Neuronal stem cell (in vitro differentiated cells): ENCODE data around the gene SMAD7.

Experiments
- DNase-seq: peaks from one replicate; pipeline ENCODE4 v3.0.0-alpha.2; 2013; ENCODE audit warnings: low spot score
- H2AFZ ChIP-seq: one replicate; pipeline ENCODE4 v1.6.1; 2013; ENCODE audit warnings: mild to moderate bottlenecking, low read length, inconsistent platforms
- H2AK5ac ChIP-seq: 2 replicates; pipeline ENCODE4 v1.6.1; 2013; ENCODE audit warnings: low read depth, mild to moderate bottlenecking, inconsistent platforms, low read length, moderate library complexity, mixed read lengths
- H2BK120ac ChIP-seq: 2 replicates; pipeline ENCODE4 v1.6.1; 2013; ENCODE audit warnings: low read depth, mild to moderate bottlenecking, inconsistent platforms, low read length, moderate library complexity, mixed read lengths
- H2BK12ac ChIP-seq: one replicate; pipeline ENCODE4 v1.6.1; 2013; ENCODE audit warnings: low read length, inconsistent platforms
- H2BK15ac ChIP-seq: 2 replicates; pipeline ENCODE4 v1.6.1; 2013; ENCODE audit warnings: mild to moderate bottlenecking, low read length, inconsistent platforms, mixed read lengths
- H2BK5ac ChIP-seq: one replicate; pipeline ENCODE4 v1.6.1; 2013; ENCODE audit warnings: inconsistent platforms, mild to moderate bottlenecking, low read length, moderate library complexity
- H3K14ac ChIP-seq: one replicate; pipeline ENCODE4 v1.6.1; 2013; ENCODE audit warnings: low read length, inconsistent platforms
- H3K18ac ChIP-seq: 2 replicates; pipeline ENCODE4 v1.6.1; 2013; ENCODE audit warnings: low read length, inconsistent platforms
- H3K23ac ChIP-seq: 2 replicates; pipeline ENCODE4 v1.6.1; 2013; ENCODE audit warnings: low read depth, mild to moderate bottlenecking, mixed read lengths, low read length, inconsistent platforms; ENCODE audit not compliant: poor library complexity
- H3K27ac ChIP-seq: replicated peaks from 3 replicates; pipeline ENCODE4 v1.5.1; 2013; ENCODE audit warnings: low read length, inconsistent platforms
- H3K27me3 ChIP-seq, 3 experiments: 2 replicates each; pipeline ENCODE4 v1.6.1; 2013; ENCODE audit warnings: low read length in 3 of 3, mild to moderate bottlenecking in 2 of 3, inconsistent platforms in 1 of 3, low read depth in 1 of 3, mixed read lengths in 1 of 3, moderate library complexity in 1 of 3; ENCODE audit not compliant: control insufficient read depth in 3 of 3, insufficient read depth in 3 of 3
- H3K36me3 ChIP-seq, 2 donors: replicated peaks in 1 of 2; 2 replicates each; pipeline ENCODE4 v1.6.1; 2013; ENCODE audit warnings: low read length in 2 of 2; ENCODE audit not compliant: control insufficient read depth in 2 of 2, insufficient read depth in 2 of 2
- H3K4ac ChIP-seq: 2 replicates; pipeline ENCODE4 v1.6.1; 2013; ENCODE audit warnings: inconsistent platforms, mild to moderate bottlenecking, low read length, moderate library complexity
- H3K4me1 ChIP-seq, 2 donors: 1 replicate in 1 of 2; 2 replicates in 1 of 2; pipeline ENCODE4 v1.6.1; 2013; ENCODE audit warnings: low read length in 2 of 2, low read depth in 1 of 2; ENCODE audit not compliant: control insufficient read depth in 2 of 2, insufficient read depth in 1 of 2
- H3K4me2 ChIP-seq: one replicate; pipeline ENCODE4 v1.6.1; 2013; ENCODE audit warnings: mild to moderate bottlenecking, low read length, inconsistent platforms; ENCODE audit not compliant: insufficient read depth, poor library complexity, severe bottlenecking
- H3K4me3 ChIP-seq, 2 donors: 2 replicates each; pipeline ENCODE4 v1.5.1; 2013; ENCODE audit warnings: low read length in 2 of 2, mild to moderate bottlenecking in 2 of 2, inconsistent platforms in 1 of 2, moderate library complexity in 1 of 2
- H3K79me1 ChIP-seq: one replicate; pipeline ENCODE4 v1.6.1; 2013; ENCODE audit warnings: low read depth, mild to moderate bottlenecking, inconsistent platforms, low read length, moderate library complexity
- H3K9ac ChIP-seq: one replicate; pipeline ENCODE4 v1.6.1; 2013; ENCODE audit warnings: mild to moderate bottlenecking, low read depth, low read length, inconsistent platforms; ENCODE audit not compliant: poor library complexity
- H3K9me3 ChIP-seq, 2 donors: replicated peaks in 1 of 2; 2 replicates each; pipeline versions ENCODE3 to v1.6.1; 2013; ENCODE audit warnings: low read length in 2 of 2, mild to moderate bottlenecking in 2 of 2, inconsistent platforms in 1 of 2, low read depth in 1 of 2, mixed read lengths in 1 of 2, moderate library complexity in 1 of 2; ENCODE audit not compliant: control insufficient read depth in 2 of 2, insufficient read depth in 1 of 2
- H4K8ac ChIP-seq: one replicate; pipeline ENCODE4 v1.6.1; 2013; ENCODE audit warnings: low read depth, mild to moderate bottlenecking, inconsistent platforms, low read length, moderate library complexity
- H4K91ac ChIP-seq: one replicate; pipeline ENCODE4 v1.6.1; 2013; ENCODE audit warnings: low read length, low read depth, mild to moderate bottlenecking, inconsistent platforms; ENCODE audit not compliant: poor library complexity
- WGBS, 2 donors: extraction: QIAGEN DNeasy Blood & Tissue Kit; methylation state at CpG; one replicate each; pipeline ENCODE4 v1.1.7; 2013; ENCODE audit warnings: missing lambda C conversion rate in 2 of 2, mixed read lengths in 1 of 2; ENCODE audit not compliant: insufficient read length in 2 of 2, insufficient replicate concordance in 1 of 2; ENCODE audit errors: extremely low coverage in 2 of 2; 5-methylcytosine and 5-hydroxymethylcytosine counted together

The SMAD7 gene

DNA sequence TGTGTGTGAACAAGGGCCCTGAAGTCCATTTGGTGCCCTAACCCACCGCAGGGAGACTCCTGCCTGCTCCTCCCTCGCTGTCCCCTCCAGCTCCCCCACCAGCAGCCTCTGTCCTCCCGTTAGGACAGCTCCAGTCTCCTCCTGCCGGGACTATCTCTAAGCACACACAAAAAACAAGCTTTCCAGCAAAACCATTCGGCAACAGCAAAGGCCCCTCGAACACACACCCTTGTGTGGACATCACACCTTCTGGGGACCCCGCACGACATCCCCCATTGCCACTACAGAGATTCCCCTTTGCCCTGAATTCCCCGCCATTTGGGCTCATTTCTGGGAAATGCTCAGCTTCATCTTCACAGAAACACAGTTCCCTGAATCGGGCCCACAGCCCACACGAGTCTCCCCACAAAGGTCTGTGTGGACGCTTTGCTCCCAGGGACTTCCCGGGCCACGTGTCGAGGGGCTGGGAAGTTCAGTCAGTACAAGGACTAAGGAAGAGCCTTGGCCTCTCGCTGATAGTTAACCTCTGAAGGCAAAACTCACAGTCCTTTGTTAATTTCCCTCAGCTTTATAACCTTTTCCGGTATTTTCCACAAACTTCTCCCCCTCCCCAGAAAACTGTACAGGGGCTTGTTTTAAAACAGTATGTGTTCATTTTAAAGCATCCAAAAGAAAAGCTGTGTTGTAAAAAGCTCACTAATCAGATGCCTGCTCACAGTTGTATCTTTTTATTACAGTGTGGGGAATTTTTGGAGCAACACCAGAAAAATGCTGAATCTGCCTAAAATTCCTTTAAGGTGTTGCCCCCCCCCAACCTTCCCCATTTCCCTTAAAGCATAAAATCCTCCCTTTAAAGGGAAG is 25.9 kb downstream of the SMAD7 start:
- Histone ChIP-seq H2AK5ac (no peak overlapping the region), H4K8ac (no peak overlapping the region), H3K27me3 (no peaks in the 10 kb centered on the region), H4K91ac (no peak overlapping the region), H3K79me1 (no peaks in the 10 kb centered on the region), H3K36me3 (peaks cover 0 to 11% of the 10 kb centered on the region in 2 donors), H3K23ac (no peak overlapping the region), H2BK12ac (no peak overlapping the region), H3K14ac (no peak overlapping the region), H3K4ac (no peak overlapping the region), H3K4me3 (no peak overlapping the region), H2BK120ac (no peak overlapping the region), H3K9me3 (no peaks in the 10 kb centered on the region), H3K27ac (no peak overlapping the region), H2BK5ac (no peak overlapping the region), H3K4me1 (peaks cover 23 to 38% of the 10 kb centered on the region in 2 donors), H3K9ac (no peak overlapping the region), H2BK15ac (no peak overlapping the region), H2AFZ (no peak overlapping the region), H3K18ac (peak overlapping the region; percentile 65), H3K4me2 (no peak overlapping the region)
- no CpG with 5 or more reads among the region's 17 CpGs for WGBS, 2 donors
- DNase-seq, result no peak

DNA sequence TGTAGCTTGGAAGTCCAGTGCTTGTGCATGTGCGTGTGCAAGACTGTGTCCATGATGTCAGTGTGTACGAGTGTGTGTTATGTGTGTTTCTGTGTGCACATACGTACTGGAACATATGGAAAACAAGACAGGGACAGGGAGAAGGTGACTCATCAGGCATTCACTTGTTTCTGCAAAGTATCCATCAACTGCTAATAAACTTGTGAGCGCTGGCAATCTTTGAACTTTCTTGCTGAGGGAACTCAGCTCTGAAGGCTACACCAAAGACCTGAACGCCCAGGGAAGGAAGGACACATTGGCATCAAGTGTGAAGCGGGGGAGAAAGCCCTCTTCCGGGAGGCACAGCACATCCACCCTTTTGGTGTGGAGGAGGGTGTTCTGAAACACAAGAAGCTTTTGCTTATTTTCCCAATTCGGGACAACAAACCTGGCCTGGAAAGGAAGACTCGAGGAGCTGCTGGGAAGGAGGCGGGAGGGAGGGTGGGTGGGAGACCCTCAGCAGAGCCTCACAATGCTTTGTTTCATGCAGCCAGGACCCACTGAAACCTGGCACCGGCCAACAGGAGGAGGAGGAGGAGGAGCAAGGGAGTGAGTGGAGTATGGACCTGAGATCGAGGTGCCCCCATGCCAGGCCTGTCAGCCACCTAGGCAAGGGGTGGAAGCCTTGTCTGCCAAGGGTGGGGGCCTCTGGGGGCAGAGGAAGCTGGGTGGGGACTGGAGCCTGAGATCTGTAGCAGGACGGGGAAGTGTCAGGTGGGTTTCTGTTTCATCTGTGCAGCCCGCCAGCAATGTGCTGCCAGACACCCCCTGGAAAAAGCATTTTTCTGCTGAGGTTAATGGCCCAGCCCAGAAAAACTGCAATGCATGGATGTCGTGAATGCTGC is 26.8 kb downstream of the SMAD7 start:
- Histone ChIP-seq H2AFZ (no peak overlapping the region), H3K4me3 (no peak overlapping the region), H3K9ac (peak overlapping the region; percentile 46), H3K9me3 (no peaks in the 10 kb centered on the region), H2BK15ac (peak overlapping the region; percentile 72), H3K4ac (no peak overlapping the region), H3K23ac (no peak overlapping the region), H3K18ac (peak overlapping the region; percentile 71), H4K8ac (no peak overlapping the region), H3K4me2 (no peak overlapping the region), H3K14ac (no peak overlapping the region), H3K27me3 (no peaks in the 10 kb centered on the region), H3K36me3 (peaks cover 0 to 11% of the 10 kb centered on the region in 2 donors), H3K4me1 (peaks cover 17 to 29% of the 10 kb centered on the region in 2 donors), H2BK120ac (no peak overlapping the region), H3K79me1 (no peaks in the 10 kb centered on the region), H2AK5ac (no peak overlapping the region), H2BK12ac (no peak overlapping the region), H2BK5ac (no peak overlapping the region), H3K27ac (no peak overlapping the region), H4K91ac (no peak overlapping the region)
- DNase-seq, result no peak
- WGBS, 2 donors, result no CpG with 5 or more reads among the region's 15 CpGs

DNA sequence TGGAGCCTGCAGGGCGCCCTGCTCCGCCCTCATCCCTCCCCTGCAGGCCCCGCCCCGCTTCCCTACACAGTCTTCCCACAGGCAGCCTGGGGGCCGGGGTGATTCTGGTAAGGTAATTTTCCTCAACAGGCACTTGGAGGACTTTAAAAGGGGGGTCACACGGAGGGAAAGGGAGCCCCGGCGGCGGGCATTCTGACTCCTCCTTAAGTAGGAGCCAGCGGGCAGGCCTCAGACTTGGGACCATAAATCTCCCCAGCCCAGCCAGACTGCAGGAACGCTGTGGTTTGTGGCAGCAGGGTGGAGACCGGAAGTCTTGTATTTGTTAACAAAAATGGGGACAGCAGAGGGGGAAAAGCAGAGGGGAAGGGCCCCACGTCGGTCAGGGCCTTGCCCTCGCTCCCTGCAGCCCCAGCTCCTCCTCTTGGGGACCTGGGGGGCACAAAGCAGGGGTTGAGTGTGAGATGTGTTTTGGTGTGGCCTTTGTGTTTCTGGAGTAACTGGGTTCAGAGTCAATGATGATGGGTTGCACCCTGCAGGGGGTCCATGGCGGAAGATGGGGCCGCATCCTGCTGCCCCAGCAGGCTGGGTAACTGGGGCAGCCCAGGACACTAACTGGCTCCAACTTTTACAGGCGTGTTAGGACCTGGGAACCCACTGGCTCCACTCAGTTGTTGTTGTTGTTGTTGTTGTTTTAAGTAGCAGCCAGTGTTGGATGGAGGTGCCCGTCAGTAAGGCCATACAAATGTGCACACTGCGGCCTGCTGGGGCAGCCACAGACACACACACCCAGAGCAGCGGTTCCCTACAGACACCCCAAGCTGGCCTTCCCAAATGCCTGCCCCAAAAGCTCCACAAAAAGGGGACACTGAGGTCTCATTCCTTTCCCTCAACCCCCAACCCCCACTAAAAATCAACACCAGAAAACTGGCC is 27.7 kb downstream of the SMAD7 start:
- no peak overlapping the region for H3K4me2 ChIP-seq
- no peak overlapping the region for H2BK5ac ChIP-seq
- H2BK15ac ChIP-seq, result peak overlapping the region; percentile 72
- no peak overlapping the region for H3K4ac ChIP-seq
- no CpG with 5 or more reads among the region's 21 CpGs for WGBS, 2 donors
- no peak overlapping the region for H4K8ac ChIP-seq
- H3K14ac ChIP-seq, result peak overlapping the region; percentile 32
- H2AFZ ChIP-seq, result no peak overlapping the region
- no peak overlapping the region for H2BK120ac ChIP-seq
- DNase-seq, result no peak
- no peak overlapping the region for H3K23ac ChIP-seq
- no peaks in the 10 kb centered on the region for H3K79me1 ChIP-seq
- peak overlapping the region; percentile 71 for H3K18ac ChIP-seq
- H3K4me3 ChIP-seq, result no peak overlapping the region
- H2AK5ac ChIP-seq, result peak overlapping the region; percentile 71
- peak overlapping the region; percentile 46 for H3K9ac ChIP-seq
- H4K91ac ChIP-seq, result no peak overlapping the region
- no peak overlapping the region for H3K27ac ChIP-seq
- no peaks in the 10 kb centered on the region for H3K27me3 ChIP-seq
- H3K9me3 ChIP-seq, result no peaks in the 10 kb centered on the region
- peaks cover 14 to 20% of the 10 kb centered on the region in 2 donors for H3K4me1 ChIP-seq
- H2BK12ac ChIP-seq, result no peak overlapping the region
- peaks cover 0 to 11% of the 10 kb centered on the region in 2 donors for H3K36me3 ChIP-seq
